Non-pigmented ciliary epithelial cell (primary cell): ENCODE measurements around the gene ZNF169.
"Not testable (repeated sequence)": the region's sequence is repeated elsewhere in the genome, so short reads cannot be mapped to it uniquely, and the experiment has no call there.

ENCODE experiments used
- DNase-seq: peaks from one replicate; pipeline ENCODE4 v3.0.0-alpha.2; 2010; ENCODE audit warnings: low read depth

ZNF169 gene

GRCh38 chr9:94348754-94349153 lies 89.7 kb downstream of the ZNF169 start:
- DNase-seq: not testable (repeated sequence)
